Osteoblast (primary cell): ENCODE data around the gene RASAL2. TPM values are rescaled to one million over a fixed set of nuclear protein-coding genes. Genes with fewer than 3 reads are reported as not detected.

Experiments
- DNase-seq: peaks from one replicate; pipeline ENCODE4 v3.0.0; 2011; ENCODE audit warnings: low spot score, mixed read lengths; ENCODE audit not compliant: insufficient read length; ENCODE audit errors: missing footprints
- H2AFZ ChIP-seq: 2 replicates; pipeline ENCODE4 v1.6.0; 2011; ENCODE audit warnings: mild to moderate bottlenecking, low read length
- H3K27ac ChIP-seq: 2 replicates; pipeline ENCODE4 v1.5.1; 2011; ENCODE audit warnings: mild to moderate bottlenecking, low read depth, low read length, moderate library complexity
- H3K27me3 ChIP-seq: 2 replicates; pipeline ENCODE4 v1.6.0; 2012; ENCODE audit warnings: mild to moderate bottlenecking, control low read depth, inconsistent platforms, low read length, moderate library complexity; ENCODE audit not compliant: insufficient read depth
- H3K36me3 ChIP-seq: 2 replicates; pipeline ENCODE4 v1.5.1; 2011; ENCODE audit warnings: mild to moderate bottlenecking, low read length, control low read depth, moderate library complexity; ENCODE audit not compliant: insufficient read depth
- H3K4me1 ChIP-seq: 2 replicates; pipeline ENCODE4 v1.5.1; 2011; ENCODE audit warnings: mild to moderate bottlenecking, low read length, control low read depth, moderate library complexity; ENCODE audit not compliant: insufficient read depth
- H3K4me2 ChIP-seq: 2 replicates; pipeline ENCODE4 v1.6.0; 2011; ENCODE audit warnings: mild to moderate bottlenecking, low read length; ENCODE audit not compliant: insufficient read depth
- H3K4me3 ChIP-seq: fragments of 200-600 bp; sonication (generic); 3 replicates; pipeline ENCODE4 v1.5.1; 2012; ENCODE audit warnings: mild to moderate bottlenecking, low read length, inconsistent platforms; ENCODE audit not compliant: insufficient read depth
- H3K79me2 ChIP-seq: 2 replicates; pipeline ENCODE4 v1.6.0; 2012; ENCODE audit warnings: mild to moderate bottlenecking, low read length, control low read depth, inconsistent platforms; ENCODE audit not compliant: insufficient read depth
- H3K9me3 ChIP-seq: 2 replicates; pipeline ENCODE4 v1.5.1; 2011; ENCODE audit warnings: low read depth, low read length, control low read depth
- H4K20me1 ChIP-seq: 2 replicates; pipeline ENCODE4 v1.6.0; 2012; ENCODE audit warnings: mild to moderate bottlenecking, low read length, control low read depth; ENCODE audit not compliant: insufficient read depth
- total RNA-seq: library from RNA; depleted of rRNA; stranded (reverse); fragments of >200 nt; gene quantifications from 2 replicates; pipeline ENCODE4 v1.2.3, GENCODE V29; 2012
- TF ChIP-seq, protein P1 (sequence below): IDR thresholded peaks from 2 replicates; pipeline ENCODE4 v1.5.1; 2011; ENCODE audit warnings: mild to moderate bottlenecking, low read depth, low read length, moderate library complexity; ENCODE audit errors: extremely low read depth

RASAL2 gene
- total RNA-seq, 1 donor: 59.4 TPM

DNA sequence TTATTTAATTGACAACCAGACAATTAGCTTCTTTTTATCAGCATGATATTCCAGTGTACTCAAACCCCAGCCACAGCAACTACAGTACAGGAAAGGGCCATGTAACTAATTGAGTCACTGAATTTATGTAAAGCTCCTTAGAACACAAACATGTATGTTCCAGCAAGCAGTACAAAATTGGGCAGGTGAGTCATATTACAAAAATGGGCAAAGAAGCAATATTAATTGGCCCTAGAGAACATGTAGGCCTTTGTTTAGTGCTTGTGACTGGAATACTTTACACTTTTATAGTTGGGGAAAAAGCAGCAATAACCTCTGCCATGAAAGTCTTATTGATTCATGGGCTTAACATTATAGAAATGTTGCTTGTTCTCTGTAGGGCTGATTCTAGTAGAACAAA, 371.1 kb downstream of the RASAL2 start:
- Histone ChIP-seq H4K20me1 (no peaks in the 10 kb centered on the region), H3K27me3 (no peaks in the 10 kb centered on the region), H3K79me2 (no peaks in the 10 kb centered on the region), H3K27ac (no peak overlapping the region), H2AFZ (no peak overlapping the region), H3K36me3 (peaks cover 32% of the 10 kb centered on the region), H3K4me2 (no peak overlapping the region), H3K4me1 (peaks cover 5% of the 10 kb centered on the region), H3K4me3 (no peak overlapping the region), H3K9me3 (no peaks in the 10 kb centered on the region)
- DNase-seq: no peak
- TF ChIP-seq, protein P1, sequence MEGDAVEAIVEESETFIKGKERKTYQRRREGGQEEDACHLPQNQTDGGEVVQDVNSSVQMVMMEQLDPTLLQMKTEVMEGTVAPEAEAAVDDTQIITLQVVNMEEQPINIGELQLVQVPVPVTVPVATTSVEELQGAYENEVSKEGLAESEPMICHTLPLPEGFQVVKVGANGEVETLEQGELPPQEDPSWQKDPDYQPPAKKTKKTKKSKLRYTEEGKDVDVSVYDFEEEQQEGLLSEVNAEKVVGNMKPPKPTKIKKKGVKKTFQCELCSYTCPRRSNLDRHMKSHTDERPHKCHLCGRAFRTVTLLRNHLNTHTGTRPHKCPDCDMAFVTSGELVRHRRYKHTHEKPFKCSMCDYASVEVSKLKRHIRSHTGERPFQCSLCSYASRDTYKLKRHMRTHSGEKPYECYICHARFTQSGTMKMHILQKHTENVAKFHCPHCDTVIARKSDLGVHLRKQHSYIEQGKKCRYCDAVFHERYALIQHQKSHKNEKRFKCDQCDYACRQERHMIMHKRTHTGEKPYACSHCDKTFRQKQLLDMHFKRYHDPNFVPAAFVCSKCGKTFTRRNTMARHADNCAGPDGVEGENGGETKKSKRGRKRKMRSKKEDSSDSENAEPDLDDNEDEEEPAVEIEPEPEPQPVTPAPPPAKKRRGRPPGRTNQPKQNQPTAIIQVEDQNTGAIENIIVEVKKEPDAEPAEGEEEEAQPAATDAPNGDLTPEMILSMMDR: no peak

- Histone ChIP-seq H3K27me3 (no peaks in the 10 kb centered on the region), H3K36me3 (peaks cover 40% of the 10 kb centered on the region), H2AFZ (no peak overlapping the region), H3K4me1 (peaks cover 5% of the 10 kb centered on the region), H4K20me1 (no peaks in the 10 kb centered on the region), H3K79me2 (no peaks in the 10 kb centered on the region), H3K9me3 (no peaks in the 10 kb centered on the region), H3K4me3 (no peak overlapping the region), H3K4me2 (no peak overlapping the region), H3K27ac (no peak overlapping the region)
- no peak for DNase-seq
- TF ChIP-seq, protein P1: no peak
These were observed 373.9 kb downstream of the RASAL2 start for GRCh38 chr1:178467837-178468236.

DNA sequence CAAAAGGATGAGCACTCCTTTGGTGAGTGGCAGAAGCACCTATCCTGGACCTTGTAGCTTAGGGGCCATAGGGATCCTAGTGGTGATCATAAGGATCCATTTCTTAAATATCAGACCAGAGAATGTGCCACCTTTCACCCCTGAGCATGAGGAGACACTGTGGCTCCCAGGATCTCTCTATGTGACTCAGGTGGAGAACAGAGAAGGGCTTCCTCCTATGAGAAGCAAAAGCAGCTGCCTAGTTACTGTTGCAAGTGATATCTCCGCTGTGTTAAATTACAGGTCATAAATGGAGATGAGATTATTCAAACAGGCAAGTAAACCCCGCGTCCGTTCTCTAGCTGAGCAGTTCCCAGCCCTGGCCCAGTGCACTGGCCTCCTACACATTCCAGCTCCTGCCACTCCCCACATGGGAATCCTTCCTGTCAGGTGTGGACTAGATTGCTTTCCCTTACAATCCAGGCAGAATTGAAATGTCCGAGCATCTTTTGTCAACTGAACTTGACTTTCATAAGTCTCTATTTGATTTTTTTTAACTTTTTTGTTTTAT, 376.6 kb downstream of the RASAL2 start:
- no peak overlapping the region for H3K4me3 ChIP-seq
- no peaks in the 10 kb centered on the region for H3K27me3 ChIP-seq
- H3K36me3 ChIP-seq: peaks cover 46% of the 10 kb centered on the region

GRCh38 chr1:178472531-178472930, 378.6 kb downstream of the RASAL2 start:
- no peaks in the 10 kb centered on the region for H3K79me2 ChIP-seq
- H3K36me3 ChIP-seq: peaks cover 41% of the 10 kb centered on the region
- H3K4me3 ChIP-seq: no peak overlapping the region
- no peaks in the 10 kb centered on the region for H3K27me3 ChIP-seq
- no peaks in the 10 kb centered on the region for H3K4me1 ChIP-seq
- no peak overlapping the region for H3K4me2 ChIP-seq
- no peaks in the 10 kb centered on the region for H4K20me1 ChIP-seq
- DNase-seq: no peak
- H3K9me3 ChIP-seq: no peaks in the 10 kb centered on the region
- H3K27ac ChIP-seq: no peak overlapping the region
- H2AFZ ChIP-seq: no peak overlapping the region
- TF ChIP-seq, protein P1: no peak

More for the DNA sequence above, 376.6 kb downstream of the RASAL2 start:
- no peak for DNase-seq
- H2AFZ ChIP-seq: no peak overlapping the region
- H3K9me3 ChIP-seq: no peaks in the 10 kb centered on the region
- TF ChIP-seq, protein P1: no peak
- H3K4me1 ChIP-seq: no peaks in the 10 kb centered on the region
- H3K79me2 ChIP-seq: no peaks in the 10 kb centered on the region
- no peaks in the 10 kb centered on the region for H4K20me1 ChIP-seq
- no peak overlapping the region for H3K27ac ChIP-seq
- H3K4me2 ChIP-seq: no peak overlapping the region
